ENCODE measurements around the gene ZNF560. TPM values are rescaled to one million over a fixed set of nuclear protein-coding genes. Genes with fewer than 3 reads are reported as not detected.

Gene ZNF560
- total RNA-seq, 2 donors from 2014 or later, result 5.9 TPM; not detected in 1

- Histone ChIP-seq H3K4me1 (replicated peaks) (no peaks in the 10 kb centered on the region), H3K36me3 (no peaks in the 10 kb centered on the region), H3K4me3 (no peak overlapping the region), H3K27ac (no peak overlapping the region), H3K9me3 (no peaks in the 10 kb centered on the region), H3K27me3 (replicated peaks; ENCODE audit: insufficient read depth) (no peaks in the 10 kb centered on the region)
- WGBS, result 96% methylated on average over 1 of the region's 1 CpG
- TF ChIP-seq POLR2A (IDR thresholded peaks at IDR 0.05) (no peak), CTCF (IDR thresholded peaks at IDR 0.05) (no peak), POLR2AphosphoS5 (IDR thresholded peaks at IDR 0.05) (no peak)
- intact Hi-C loops (cut with DNase I), result no loop called here
- no peak for DNase-seq (ENCODE audit: low spot score)
Observed at GRCh38 chr19:9445037-9445436, 53.4 kb downstream of the ZNF560 start.

- no peaks in the 10 kb centered on the region for H3K36me3 ChIP-seq
- intact Hi-C loops (cut with DNase I), result loop anchor here (10.0 kb wide), 4 partner anchors 98 to 358 kb away; partner anchors contain the start of genes ZNF426 and ZNF559
Observed at GRCh38 chr19:9436358-9436757, 62.1 kb downstream of the ZNF560 start.

GRCh38 chr19:9435279-9436268 is 62.8 kb downstream of the ZNF560 start, which contains the start of gene ZNF266:
TSS of gene ZNF266 (minus strand) at chr19:9435573. CDS start at chr19:9420089, 15,484 bp downstream.
- Histone ChIP-seq H3K36me3 (peaks cover 0 to 3% of the 10 kb centered on the region in 2 donors), H3K4me1 (replicated peaks) (peaks cover 3% of the 10 kb centered on the region), H3K27me3 (replicated peaks; ENCODE audit: insufficient read depth) (no peaks in the 10 kb centered on the region), H3K9me3 (no peaks in the 10 kb centered on the region), H3K27ac (peak within 1 kb of the TSS; percentile 87 to 89), H3K4me3 (peak within 1 kb of the TSS; percentile 71 to 87)
- DNase-seq (ENCODE audit: low spot score), result peak; percentile 79
- intact Hi-C loops (cut with DNase I), result loop anchor here (10.0 kb wide), 4 partner anchors 99 to 359 kb away; partner anchors contain the start of genes ZNF426 and ZNF559
- peak; percentile 26 for TF ChIP-seq POLR2A (IDR thresholded peaks at IDR 0.05)
- TF ChIP-seq POLR2AphosphoS5 (IDR thresholded peaks at IDR 0.05), result peak; percentile 85
- peak; percentile 71 to 90 (median 82) for TF ChIP-seq CTCF (IDR thresholded peaks at IDR 0.05)
- WGBS, result 14% methylated on average over 56 of the region's 56 CpGs

More at GRCh38 chr19:9436358-9436757, 62.1 kb downstream of the ZNF560 start:
- no peak for DNase-seq (ENCODE audit: low spot score)
- H3K4me1 ChIP-seq (replicated peaks), result peaks cover 3% of the 10 kb centered on the region
- 80% methylated on average over 4 of the region's 4 CpGs for WGBS
- no peak overlapping the region for H3K27ac ChIP-seq
- H3K4me3 ChIP-seq, result no peak overlapping the region
- no peaks in the 10 kb centered on the region for H3K9me3 ChIP-seq
- no peaks in the 10 kb centered on the region for H3K27me3 ChIP-seq (replicated peaks; ENCODE audit: insufficient read depth)
- TF ChIP-seq CTCF (IDR thresholded peaks at IDR 0.05) (no peak), POLR2A (IDR thresholded peaks at IDR 0.05) (no peak)

- Histone ChIP-seq H3K27ac (no peak overlapping the region), H3K36me3 (peaks cover 0 to 5% of the 10 kb centered on the region in 2 donors), H3K9me3 (no peaks in the 10 kb centered on the region), H3K27me3 (replicated peaks; ENCODE audit: insufficient read depth) (no peaks in the 10 kb centered on the region), H3K4me3 (no peak overlapping the region), H3K4me1 (replicated peaks) (peaks cover 3% of the 10 kb centered on the region)
- intact Hi-C loops (cut with DNase I), result loop anchor here (10.0 kb wide), 4 partner anchors 103 to 363 kb away; partner anchors contain the start of genes ZNF426 and ZNF559
- no peak for DNase-seq (ENCODE audit: low spot score)
- no peak for TF ChIP-seq CTCF (IDR thresholded peaks at IDR 0.05)
- no peak for TF ChIP-seq POLR2AphosphoS5 (IDR thresholded peaks at IDR 0.05)
- TF ChIP-seq POLR2A (IDR thresholded peaks at IDR 0.05), result no peak
- whole genome bisulfite sequencing, result 85% methylated on average over 7 of the region's 7 CpGs
Observed at GRCh38 chr19:9431475-9431874, 66.9 kb downstream of the ZNF560 start.

All from prostate gland (tissue), 2 donors.